ENCODE measurements around the gene FOXD4L1.
"Not testable (repeated sequence)": the region's sequence is repeated elsewhere in the genome, so short reads cannot be mapped to it uniquely, and the experiment has no call there.

- TF ChIP-seq CTCF (IDR thresholded peaks at IDR 0.05; ENCODE audit: low read depth, low read length); EZH2phosphoT487 (IDR thresholded peaks at IDR 0.05; ENCODE audit: low read depth): not testable (repeated sequence)
Measured at GRCh38 chr2:113540834-113541203, 42.4 kb downstream of the FOXD4L1 start.

Data from OCI-LY3 (cell line).